Natural killer cell (primary cell): ENCODE measurements around the gene ABL1. TPM values are rescaled to one million over a fixed set of nuclear protein-coding genes. Genes with fewer than 3 reads are reported as not detected.

ENCODE experiments used
- ATAC-seq, 3 donors: fragments of 150-1000 bp in 2 of 3; fragments of 200-7000 bp in 1 of 3; cut with Tn5 transposase; 1 replicate in 1 of 3; 2 replicates in 2 of 3; pipeline ENCODE4 v1.10.0; 2021; ENCODE audit warnings: mild to moderate bottlenecking in 2 of 3, moderate library complexity in 2 of 3
- DNase-seq, 2 donors: peaks; one replicate each; pipeline versions ENCODE4 v3.0.0 to v3.0.0-alpha.2; 2013 to 2021; ENCODE audit warnings: mixed read lengths in 1 of 2
- H3K27ac ChIP-seq: one replicate; pipeline ENCODE4 v1.5.1; 2013; ENCODE audit warnings: mild to moderate bottlenecking, low read length
- H3K27me3 ChIP-seq: one replicate; pipeline ENCODE4 v1.6.1; 2013; ENCODE audit warnings: low read length; ENCODE audit not compliant: control insufficient read depth, insufficient read depth
- H3K36me3 ChIP-seq: one replicate; pipeline ENCODE4 v1.6.1; 2013; ENCODE audit warnings: low read length; ENCODE audit not compliant: control insufficient read depth, insufficient read depth
- H3K4me1 ChIP-seq: one replicate; pipeline ENCODE4 v1.6.1; 2013; ENCODE audit warnings: low read length; ENCODE audit not compliant: control insufficient read depth, insufficient read depth
- H3K4me3 ChIP-seq: one replicate; pipeline ENCODE4 v1.5.1; 2013; ENCODE audit warnings: low read length
- H3K9me3 ChIP-seq: one replicate; pipeline ENCODE4 v1.6.1; 2013; ENCODE audit warnings: low read length; ENCODE audit not compliant: control insufficient read depth, insufficient read depth
- H3K27ac Mint-ChIP-seq, 2 donors: one replicate each; pipeline ENCODE4 v1.8.0; 2022; ENCODE audit warnings: mild to moderate bottlenecking in 2 of 2, mixed read lengths in 2 of 2, moderate library complexity in 1 of 2
- H3K27me3 Mint-ChIP-seq, 2 donors: one replicate each; pipeline ENCODE4 v1.8.0; 2022; ENCODE audit warnings: low read depth in 2 of 2, mixed read lengths in 2 of 2
- H3K36me3 Mint-ChIP-seq: one replicate; pipeline ENCODE4 v1.8.0; 2022; ENCODE audit warnings: mixed read lengths
- H3K4me1 Mint-ChIP-seq, 2 donors: one replicate each; pipeline ENCODE4 v1.8.0; 2022; ENCODE audit warnings: mixed read lengths in 2 of 2
- H3K4me3 Mint-ChIP-seq: one replicate; pipeline ENCODE4 v1.8.0; 2022; ENCODE audit warnings: mild to moderate bottlenecking, moderate library complexity, mixed read lengths
- H3K9me3 Mint-ChIP-seq, 2 donors: one replicate each; pipeline ENCODE4 v1.8.0; 2022; ENCODE audit warnings: mixed read lengths in 2 of 2
- WGBS: methylation state at CpG from one replicate; pipeline ENCODE4 v1.1.7; 2013; ENCODE audit warnings: missing lambda C conversion rate; ENCODE audit not compliant: insufficient coverage; 5-methylcytosine and 5-hydroxymethylcytosine counted together
- intact Hi-C: fragments of 100-400 bp; cut with micrococcal nuclease; formaldehyde crosslinking; loops from one replicate; pipeline ENCODE4 v1.14.2; 2022
- total RNA-seq, 4 donors: library from RNA; stranded (reverse); fragments of 120-200 nt in 1 of 4; gene quantifications; one replicate each; pipeline versions ENCODE4 v1.2.3 to v1.2.4, GENCODE V29; 2013 to 2022
- TF ChIP-seq, protein P1 (sequence below): fragments of 200-600 bp; IDR thresholded peaks from one replicate; pipeline ENCODE4 v1.8.0; 2022; ENCODE audit warnings: antibody characterized with exemption

ABL1 gene
- total RNA-seq, 3 donors from 2014 or later (not counting 1 experiment from before 2014, with no cell fraction given), result 49.7 to 65.6 (median 53.8) TPM

DNA sequence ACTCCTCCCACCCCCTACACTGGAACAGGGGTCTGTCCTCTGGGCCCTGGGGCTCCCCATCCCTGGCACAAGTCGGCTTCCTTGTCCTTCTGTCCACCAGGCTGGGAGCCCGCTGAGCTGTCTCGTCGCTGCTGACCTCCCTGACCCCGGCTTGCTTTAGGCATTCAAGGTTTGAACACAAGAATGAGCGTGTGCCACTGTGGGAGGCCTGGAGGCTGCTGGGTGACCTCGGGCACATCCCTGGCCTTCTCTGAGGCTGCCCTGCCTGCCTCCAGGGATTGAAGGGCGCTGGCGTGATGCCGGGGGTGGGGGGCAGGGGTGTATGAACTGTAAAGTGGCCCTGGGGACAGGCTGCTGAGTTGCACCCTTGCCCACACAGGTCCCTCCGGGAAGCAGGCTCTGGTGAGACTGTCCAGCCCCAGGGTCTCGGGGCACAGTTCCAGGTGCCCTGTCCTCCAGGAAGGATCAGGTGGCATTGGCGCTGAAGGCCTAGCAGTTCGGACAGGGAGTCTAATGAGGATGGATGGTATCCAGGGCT lies 85.8 kb downstream of the ABL1 start:
- ATAC-seq (no peak), DNase-seq (no peak)
- Histone ChIP-seq H3K4me3 (no peak overlapping the region), H3K9me3 (no peaks in the 10 kb centered on the region), H3K27me3 (no peaks in the 10 kb centered on the region), H3K27ac (no peak overlapping the region), H3K36me3 (no peaks in the 10 kb centered on the region), H3K4me1 (no peaks in the 10 kb centered on the region)
- no peaks in the 10 kb centered on the region for H3K9me3 Mint-ChIP-seq
- no peaks in the 10 kb centered on the region for H3K4me1 Mint-ChIP-seq
- no peak overlapping the region for H3K4me3 Mint-ChIP-seq
- H3K27ac Mint-ChIP-seq, result no peak overlapping the region
- TF ChIP-seq, protein P1, sequence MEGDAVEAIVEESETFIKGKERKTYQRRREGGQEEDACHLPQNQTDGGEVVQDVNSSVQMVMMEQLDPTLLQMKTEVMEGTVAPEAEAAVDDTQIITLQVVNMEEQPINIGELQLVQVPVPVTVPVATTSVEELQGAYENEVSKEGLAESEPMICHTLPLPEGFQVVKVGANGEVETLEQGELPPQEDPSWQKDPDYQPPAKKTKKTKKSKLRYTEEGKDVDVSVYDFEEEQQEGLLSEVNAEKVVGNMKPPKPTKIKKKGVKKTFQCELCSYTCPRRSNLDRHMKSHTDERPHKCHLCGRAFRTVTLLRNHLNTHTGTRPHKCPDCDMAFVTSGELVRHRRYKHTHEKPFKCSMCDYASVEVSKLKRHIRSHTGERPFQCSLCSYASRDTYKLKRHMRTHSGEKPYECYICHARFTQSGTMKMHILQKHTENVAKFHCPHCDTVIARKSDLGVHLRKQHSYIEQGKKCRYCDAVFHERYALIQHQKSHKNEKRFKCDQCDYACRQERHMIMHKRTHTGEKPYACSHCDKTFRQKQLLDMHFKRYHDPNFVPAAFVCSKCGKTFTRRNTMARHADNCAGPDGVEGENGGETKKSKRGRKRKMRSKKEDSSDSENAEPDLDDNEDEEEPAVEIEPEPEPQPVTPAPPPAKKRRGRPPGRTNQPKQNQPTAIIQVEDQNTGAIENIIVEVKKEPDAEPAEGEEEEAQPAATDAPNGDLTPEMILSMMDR, result no peak
- no peaks in the 10 kb centered on the region for H3K27me3 Mint-ChIP-seq
- H3K36me3 Mint-ChIP-seq, result no peaks in the 10 kb centered on the region
- intact Hi-C loops, result no loop called here
- 83% methylated on average over 14 of the region's 14 CpGs for WGBS

GRCh38 chr9:130921300-130921988 lies 86.4 kb downstream of the ABL1 start:
- TF ChIP-seq, protein P1, result no peak

GRCh38 chr9:130921989-130922892 lies 87.2 kb downstream of the ABL1 start:
- Mint-ChIP-seq H3K27me3 (no peaks in the 10 kb centered on the region), H3K36me3 (no peaks in the 10 kb centered on the region), H3K9me3 (no peaks in the 10 kb centered on the region), H3K27ac (no peak overlapping the region), H3K4me3 (no peak overlapping the region), H3K4me1 (no peaks in the 10 kb centered on the region)
- Histone ChIP-seq H3K27ac (no peak overlapping the region), H3K4me1 (no peaks in the 10 kb centered on the region), H3K9me3 (no peaks in the 10 kb centered on the region), H3K4me3 (no peak overlapping the region), H3K36me3 (no peaks in the 10 kb centered on the region), H3K27me3 (no peaks in the 10 kb centered on the region)
- TF ChIP-seq, protein P1, result no peak
- DNase-seq (no peak), ATAC-seq (no peak)
- intact Hi-C loops, result no loop called here
- WGBS, result 76% methylated on average over 31 of the region's 31 CpGs

More at GRCh38 chr9:130921300-130921988, 86.4 kb downstream of the ABL1 start:
- Histone ChIP-seq H3K27ac (no peak overlapping the region), H3K36me3 (no peaks in the 10 kb centered on the region), H3K4me3 (no peak overlapping the region), H3K9me3 (no peaks in the 10 kb centered on the region), H3K27me3 (no peaks in the 10 kb centered on the region), H3K4me1 (no peaks in the 10 kb centered on the region)
- no peaks in the 10 kb centered on the region for H3K27me3 Mint-ChIP-seq
- H3K9me3 Mint-ChIP-seq, result no peaks in the 10 kb centered on the region
- no peaks in the 10 kb centered on the region for H3K36me3 Mint-ChIP-seq
- DNase-seq (no peak), ATAC-seq (no peak)
- no peak overlapping the region for H3K27ac Mint-ChIP-seq
- WGBS, result 75% methylated on average over 29 of the region's 29 CpGs
- no peak overlapping the region for H3K4me3 Mint-ChIP-seq
- no peaks in the 10 kb centered on the region for H3K4me1 Mint-ChIP-seq
- intact Hi-C loops, result no loop called here
